ENCODE measurements around the gene TGM6. TPM values are rescaled to one million over a fixed set of nuclear protein-coding genes. Genes with fewer than 3 reads are reported as not detected.
A peak's percentile ranks its signal among the peaks of the same experiment; 100 is the strongest.

The TGM6 gene
- polyA plus RNA-seq, 3 donors, result not detected

DNA sequence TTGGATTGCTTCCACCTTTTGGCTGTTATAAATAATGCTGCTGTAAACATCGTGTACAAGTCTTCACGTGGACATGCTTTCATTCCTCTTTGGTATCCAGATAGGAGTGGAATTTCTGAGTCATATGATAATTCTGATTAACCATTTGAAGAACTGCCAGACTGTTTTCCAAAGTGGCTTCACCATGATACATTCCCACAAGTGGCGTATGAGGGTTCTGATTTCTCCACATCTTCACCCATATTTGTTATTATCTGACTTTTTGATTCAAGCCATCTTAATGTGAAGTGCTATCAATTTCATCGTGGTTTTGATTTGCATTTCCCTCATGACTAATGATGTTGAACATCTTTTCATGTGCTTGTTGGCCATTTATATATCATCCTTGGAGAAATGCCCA is 92.8 kb downstream of the TGM6 start:
- TF ChIP-seq, protein P1, sequence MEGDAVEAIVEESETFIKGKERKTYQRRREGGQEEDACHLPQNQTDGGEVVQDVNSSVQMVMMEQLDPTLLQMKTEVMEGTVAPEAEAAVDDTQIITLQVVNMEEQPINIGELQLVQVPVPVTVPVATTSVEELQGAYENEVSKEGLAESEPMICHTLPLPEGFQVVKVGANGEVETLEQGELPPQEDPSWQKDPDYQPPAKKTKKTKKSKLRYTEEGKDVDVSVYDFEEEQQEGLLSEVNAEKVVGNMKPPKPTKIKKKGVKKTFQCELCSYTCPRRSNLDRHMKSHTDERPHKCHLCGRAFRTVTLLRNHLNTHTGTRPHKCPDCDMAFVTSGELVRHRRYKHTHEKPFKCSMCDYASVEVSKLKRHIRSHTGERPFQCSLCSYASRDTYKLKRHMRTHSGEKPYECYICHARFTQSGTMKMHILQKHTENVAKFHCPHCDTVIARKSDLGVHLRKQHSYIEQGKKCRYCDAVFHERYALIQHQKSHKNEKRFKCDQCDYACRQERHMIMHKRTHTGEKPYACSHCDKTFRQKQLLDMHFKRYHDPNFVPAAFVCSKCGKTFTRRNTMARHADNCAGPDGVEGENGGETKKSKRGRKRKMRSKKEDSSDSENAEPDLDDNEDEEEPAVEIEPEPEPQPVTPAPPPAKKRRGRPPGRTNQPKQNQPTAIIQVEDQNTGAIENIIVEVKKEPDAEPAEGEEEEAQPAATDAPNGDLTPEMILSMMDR (IDR thresholded peaks at IDR 0.05), result no peak
- Histone ChIP-seq H3K27me3 (ENCODE audit: control insufficient read depth in 2 of 2, insufficient read depth in 2 of 2, low read length in 2 of 2) (no peaks in the 10 kb centered on the region), H3K4me2 (replicated peaks; ENCODE audit: extremely low read depth, low read length, poor library complexity, severe bottlenecking) (no peak overlapping the region), H3K9me3 (replicated peaks in 1 of 2; ENCODE audit: control insufficient read depth in 1 of 2, insufficient read depth in 1 of 2, low read length in 2 of 2) (no peaks in the 10 kb centered on the region), H3K36me3 (replicated peaks in 1 of 2; ENCODE audit: control insufficient read depth in 1 of 2, insufficient read depth in 2 of 2, low read length in 2 of 2) (peaks cover 0 to 3% of the 10 kb centered on the region in 2 donors), H3K79me2 (ENCODE audit: insufficient read depth, low read length) (peaks cover 21% of the 10 kb centered on the region), H3K4me3 (replicated peaks in 1 of 3; ENCODE audit: low read depth in 2 of 3, low read length in 3 of 3) (no peak overlapping the region), H4K20me1 (ENCODE audit: insufficient read depth, low read length) (peaks cover 19% of the 10 kb centered on the region), H3K9ac (ENCODE audit: insufficient read depth, low read length, poor library complexity, severe bottlenecking) (no peak overlapping the region), H3K4me1 (ENCODE audit: control insufficient read depth in 1 of 2, insufficient read depth in 2 of 2, low read length in 2 of 2) (peaks cover 17 to 25% of the 10 kb centered on the region in 2 donors), H3K27ac (ENCODE audit: low read depth in 1 of 2, low read length in 2 of 2) (no peak overlapping the region), H2AFZ (ENCODE audit: insufficient read depth, low read depth, low read length, poor library complexity, severe bottlenecking) (no peak overlapping the region)
- peaks cover 0 to 3% of the 10 kb centered on the region in 2 donors for H3K36me3 Mint-ChIP-seq
- no peaks in the 10 kb centered on the region for H3K9me3 Mint-ChIP-seq
- H3K27ac Mint-ChIP-seq, result no peak overlapping the region
- WGBS (ENCODE audit: insufficient coverage), result no CpG with 5 or more reads among the region's 4 CpGs
- no peak for DNase-seq
- no peak overlapping the region for H3K4me3 Mint-ChIP-seq
- peaks cover 19% of the 10 kb centered on the region for H3K4me1 Mint-ChIP-seq
- H3K27me3 Mint-ChIP-seq (ENCODE audit: low read depth in 3 of 3), result no peaks in the 10 kb centered on the region
- intact Hi-C loops (cut with micrococcal nuclease), result loop anchor here (5.0 kb wide), 1 partner anchor 34 kb away; the partner anchor contains the start of gene ZNF343 (in 2 of the 2)

- Histone ChIP-seq H3K27ac (ENCODE audit: low read depth in 1 of 2, low read length in 2 of 2) (no peak overlapping the region), H4K20me1 (ENCODE audit: insufficient read depth, low read length) (no peaks in the 10 kb centered on the region), H3K9me3 (replicated peaks in 1 of 2; ENCODE audit: control insufficient read depth in 1 of 2, insufficient read depth in 1 of 2, low read length in 2 of 2) (peaks cover 4 to 5% of the 10 kb centered on the region in 2 donors), H3K4me2 (replicated peaks; ENCODE audit: extremely low read depth, low read length, poor library complexity, severe bottlenecking) (no peak overlapping the region), H3K36me3 (replicated peaks in 1 of 2; ENCODE audit: control insufficient read depth in 1 of 2, insufficient read depth in 2 of 2, low read length in 2 of 2) (peaks cover 0 to 12% of the 10 kb centered on the region in 2 donors), H3K4me3 (replicated peaks in 1 of 3; ENCODE audit: low read depth in 2 of 3, low read length in 3 of 3) (no peak overlapping the region), H3K4me1 (ENCODE audit: control insufficient read depth in 1 of 2, insufficient read depth in 2 of 2, low read length in 2 of 2) (peaks cover 2 to 4% of the 10 kb centered on the region in 2 donors), H3K79me2 (ENCODE audit: insufficient read depth, low read length) (no peaks in the 10 kb centered on the region), H2AFZ (ENCODE audit: insufficient read depth, low read depth, low read length, poor library complexity, severe bottlenecking) (no peak overlapping the region), H3K27me3 (ENCODE audit: control insufficient read depth in 2 of 2, insufficient read depth in 2 of 2, low read length in 2 of 2) (no peaks in the 10 kb centered on the region), H3K9ac (ENCODE audit: insufficient read depth, low read length, poor library complexity, severe bottlenecking) (no peak overlapping the region)
- Mint-ChIP-seq H3K9me3 (peaks cover 2 to 8% (median 6%) of the 10 kb centered on the region in 7 donors), H3K4me3 (no peak overlapping the region), H3K27me3 (ENCODE audit: low read depth in 3 of 3) (peaks cover 0 to 1% (median 0%) of the 10 kb centered on the region in 3 donors), H3K27ac (peak overlapping the region in 1 of 7 donors; percentile 20), H3K4me1 (peaks cover 2% of the 10 kb centered on the region), H3K36me3 (peaks cover 8 to 16% of the 10 kb centered on the region in 2 donors)
- TF ChIP-seq, protein P1 (IDR thresholded peaks at IDR 0.05), result no peak
- no peak for DNase-seq
- 97% methylated on average over 8 of the region's 9 CpGs for WGBS (ENCODE audit: insufficient coverage)
- intact Hi-C loops (cut with micrococcal nuclease), result no loop called here
Observed at GRCh38 chr20:2475850-2476741, 95.4 kb downstream of the TGM6 start.
